RWPE1 (cell line): Measurements from ENCODE around the gene TXNRD2.

Experiments used
- CTCF ChIA-PET: fragments of 350-600 bp; sonication (Branson Sonifier 250); formaldehyde crosslinking; extraction: SDS; loops from one replicate; lab custom pipeline; 2021; lab: Yijun Ruan, JAX
- POLR2A ChIA-PET: fragments of 400-600 bp; formaldehyde crosslinking; extraction: SDS; loops from one replicate; lab custom pipeline; 2020; ENCODE audit warnings: antibody characterized with exemption; ENCODE audit not compliant: low non-redundant PET; lab: Yijun Ruan, JAX
- DNase-seq: peaks from one replicate; pipeline ENCODE4 v3.0.0; 2012; ENCODE audit warnings: low spot score
- H3K27ac ChIP-seq: fragments of 450-650 bp; 2 replicates; pipeline ENCODE4 v1.5.1; 2017
- TF ChIP-seq, protein P1 (sequence below): fragments of 450-650 bp; conservative IDR thresholded peaks from 2 replicates; pipeline ENCODE4 v1.5.1; 2017; ENCODE audit warnings: low read depth, mild to moderate bottlenecking

Gene TXNRD2

GRCh38 chr22:19951346-19951745 is 9.7 kb upstream of the TXNRD2 start:
- H3K27ac ChIP-seq, result peak overlapping the region; percentile 30
- POLR2A ChIA-PET, result no interaction called here
- CTCF ChIA-PET, result interaction anchor here (0.5 kb wide), 1 partner anchor 52 kb away, joined by 4 read pairs; no protein-coding TSS in a partner anchor
- TF ChIP-seq, protein P1, sequence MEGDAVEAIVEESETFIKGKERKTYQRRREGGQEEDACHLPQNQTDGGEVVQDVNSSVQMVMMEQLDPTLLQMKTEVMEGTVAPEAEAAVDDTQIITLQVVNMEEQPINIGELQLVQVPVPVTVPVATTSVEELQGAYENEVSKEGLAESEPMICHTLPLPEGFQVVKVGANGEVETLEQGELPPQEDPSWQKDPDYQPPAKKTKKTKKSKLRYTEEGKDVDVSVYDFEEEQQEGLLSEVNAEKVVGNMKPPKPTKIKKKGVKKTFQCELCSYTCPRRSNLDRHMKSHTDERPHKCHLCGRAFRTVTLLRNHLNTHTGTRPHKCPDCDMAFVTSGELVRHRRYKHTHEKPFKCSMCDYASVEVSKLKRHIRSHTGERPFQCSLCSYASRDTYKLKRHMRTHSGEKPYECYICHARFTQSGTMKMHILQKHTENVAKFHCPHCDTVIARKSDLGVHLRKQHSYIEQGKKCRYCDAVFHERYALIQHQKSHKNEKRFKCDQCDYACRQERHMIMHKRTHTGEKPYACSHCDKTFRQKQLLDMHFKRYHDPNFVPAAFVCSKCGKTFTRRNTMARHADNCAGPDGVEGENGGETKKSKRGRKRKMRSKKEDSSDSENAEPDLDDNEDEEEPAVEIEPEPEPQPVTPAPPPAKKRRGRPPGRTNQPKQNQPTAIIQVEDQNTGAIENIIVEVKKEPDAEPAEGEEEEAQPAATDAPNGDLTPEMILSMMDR, result no peak
- no peak for DNase-seq

DNA sequence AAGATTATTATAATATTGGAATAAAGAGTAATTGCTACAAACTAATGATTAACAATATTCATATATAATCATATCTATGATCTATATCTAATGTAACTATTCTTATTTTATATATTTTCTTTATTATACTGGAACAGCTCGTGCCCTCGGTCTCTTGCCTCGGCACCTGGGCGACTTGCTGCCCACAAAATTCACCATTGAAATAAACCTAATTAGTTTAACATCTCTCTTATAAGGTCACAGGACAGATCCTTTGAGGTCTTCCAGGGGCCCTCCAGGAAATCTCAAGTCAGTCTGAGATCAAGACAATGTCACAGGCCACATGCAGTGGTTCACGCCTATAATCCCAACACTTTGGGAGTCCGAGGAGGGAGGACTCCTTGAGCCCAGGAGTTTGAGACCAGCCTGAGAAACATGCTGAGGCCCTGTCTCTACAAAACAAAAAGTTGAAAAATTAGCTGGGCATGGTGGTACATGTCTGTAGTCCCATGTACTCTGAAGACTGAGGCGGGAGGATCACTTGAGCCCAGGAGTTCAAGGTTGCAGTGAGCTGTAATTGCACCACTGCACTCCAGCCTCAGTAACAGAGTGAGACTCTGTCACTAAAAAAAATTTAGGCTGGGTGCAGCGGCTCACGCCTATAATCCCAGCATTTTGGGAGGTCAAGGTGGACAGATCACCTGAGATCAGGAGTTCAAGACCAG is 6.6 kb upstream of the TXNRD2 start:
- POLR2A ChIA-PET, result interaction anchor here (0.6 kb wide), 1 partner anchor 440 kb away, joined by 4 read pairs; no protein-coding TSS in a partner anchor
- H3K27ac ChIP-seq, result peak overlapping the region; percentile 76

DNA sequence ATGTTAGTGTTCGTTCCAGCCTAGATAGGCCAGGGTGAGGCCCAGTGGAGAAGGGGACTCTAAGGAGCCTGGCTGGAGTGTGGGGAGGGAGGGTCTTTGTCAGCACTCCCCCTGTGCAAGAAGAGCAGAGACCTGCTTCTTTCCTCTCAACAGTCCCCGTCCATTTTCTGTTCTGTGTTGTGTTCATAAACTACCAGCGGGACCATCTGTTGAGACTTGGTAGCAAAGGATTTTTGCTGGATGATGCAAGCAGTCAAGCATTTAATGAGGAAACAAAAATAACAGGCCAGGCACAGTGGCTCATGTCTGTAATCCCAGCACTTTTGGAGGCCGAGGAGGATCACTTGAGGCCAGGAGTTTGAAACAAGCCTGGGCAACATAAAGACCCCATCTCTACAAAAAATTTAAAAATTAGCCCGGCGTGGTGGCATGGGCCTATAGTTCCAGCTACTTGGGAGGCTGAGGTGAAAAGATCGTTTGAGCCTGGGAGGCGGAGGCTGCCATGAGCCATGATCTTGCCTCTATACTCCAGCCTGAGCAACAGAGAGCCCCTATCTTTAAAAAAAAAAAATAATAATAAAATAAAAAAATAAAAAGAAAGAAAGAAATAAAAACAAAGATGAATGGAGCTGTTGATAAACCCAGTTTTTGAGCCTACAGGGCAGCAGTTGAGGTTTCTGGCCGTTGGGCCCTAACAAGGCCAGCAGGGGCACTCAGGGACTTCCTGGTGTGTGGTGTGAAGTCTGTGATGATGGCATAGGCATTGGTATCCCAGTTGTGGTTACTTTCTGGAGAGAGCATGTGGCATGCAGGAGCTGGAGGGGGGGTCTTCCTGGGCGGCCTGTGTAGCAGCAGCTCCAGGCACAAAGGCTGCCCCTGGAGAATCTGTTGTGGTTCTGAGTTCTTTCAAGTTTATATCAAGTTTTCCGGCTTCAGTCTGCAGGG is 1.7 kb upstream of the TXNRD2 start:
- ChIA-PET POLR2A (no interaction called here), CTCF (interaction anchor here (0.7 kb wide), 1 partner anchor 20 kb away, joined by 4 read pairs; no protein-coding TSS in a partner anchor)
- TF ChIP-seq, protein P1, result no peak
- DNase-seq, result peak; percentile 47
- peak overlapping the region; percentile 98 for H3K27ac ChIP-seq

More for the DNA sequence above, 6.6 kb upstream of the TXNRD2 start:
- DNase-seq, result no peak
- CTCF ChIA-PET, result interaction anchor here (0.7 to 0.9 kb wide), 3 partner anchors 34 to 492 kb away, joined by 3 to 6 read pairs (median 3); no protein-coding TSS in a partner anchor
- TF ChIP-seq, protein P1, result peak; percentile 25; the same call in 1 of the 2 replicates

- POLR2A ChIA-PET, result no interaction called here
- TF ChIP-seq, protein P1, result no peak
- DNase-seq, result no peak
- H3K27ac ChIP-seq, result peak overlapping the region; percentile 98
- CTCF ChIA-PET, result no interaction called here
Measured at GRCh38 chr22:19942157-19943081, 801 bp upstream of the TXNRD2 start.

GRCh38 chr22:19940536-19941364 is 868 bp downstream of the TXNRD2 start:
- ChIA-PET POLR2A (interaction anchor here (0.5 kb wide), 1 partner anchor 374 kb away, joined by 3 read pairs; no protein-coding TSS in a partner anchor), CTCF (no interaction called here)
- H3K27ac ChIP-seq, result peak overlapping the region; percentile 98
- TF ChIP-seq, protein P1, result no peak
- no peak for DNase-seq
